Measurements from ENCODE around the gene ALPK1. TPM values are rescaled to one million over a fixed set of nuclear protein-coding genes. Genes with fewer than 3 reads are reported as not detected.
"Not testable (repeated sequence)": the region's sequence is repeated elsewhere in the genome, so short reads cannot be mapped to it uniquely, and the experiment has no call there.

Gene ALPK1
- total and polyA plus RNA-seq, 5 experiments from 2014 or later: 2.3 to 12.6 (median 4.9) TPM

DNA sequence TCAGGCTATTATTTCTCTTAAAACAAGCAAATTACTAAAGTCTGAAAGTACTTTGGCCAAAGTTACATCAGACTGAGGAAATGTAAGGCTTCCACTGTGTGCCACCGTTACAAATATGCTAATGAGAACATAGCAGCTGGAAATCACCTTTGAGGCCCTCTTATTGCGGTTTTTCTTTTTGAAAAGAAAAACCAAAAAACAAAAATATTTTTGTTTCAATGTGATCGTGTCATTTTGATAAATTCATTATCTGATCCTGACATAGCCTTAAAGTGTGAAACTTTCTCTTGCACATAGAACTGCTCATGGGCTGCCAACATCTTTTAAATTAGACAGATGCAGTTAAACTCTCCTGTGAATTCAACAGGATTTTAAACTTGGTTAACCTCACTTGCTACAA is 8.7 kb upstream of the ALPK1 start:
- no peaks in the 10 kb centered on the region for H3K9me3 Mint-ChIP-seq
- H3K4me3 Mint-ChIP-seq: peak overlapping the region in 5 of 10 donors; percentile 7 to 68 (median 42)
- H3K36me3 Mint-ChIP-seq: no peaks in the 10 kb centered on the region
- DNase-seq (peak in 1 of 10 donors; percentile 16), ATAC-seq (no peak)
- H3K27me3 Mint-ChIP-seq: no peaks in the 10 kb centered on the region
- POLR2A ChIA-PET: interaction anchor here (3.4 kb wide), 2 partner anchors 8 to 11 kb away, joined by 11 to 26 read pairs; partner anchors contain the start of gene ALPK1
- peaks cover 23 to 54% (median 41%) of the 10 kb centered on the region in 4 donors for H3K4me1 Mint-ChIP-seq
- H3K27ac Mint-ChIP-seq: peak overlapping the region in 5 of 10 donors; percentile 31 to 90 (median 61)

DNA sequence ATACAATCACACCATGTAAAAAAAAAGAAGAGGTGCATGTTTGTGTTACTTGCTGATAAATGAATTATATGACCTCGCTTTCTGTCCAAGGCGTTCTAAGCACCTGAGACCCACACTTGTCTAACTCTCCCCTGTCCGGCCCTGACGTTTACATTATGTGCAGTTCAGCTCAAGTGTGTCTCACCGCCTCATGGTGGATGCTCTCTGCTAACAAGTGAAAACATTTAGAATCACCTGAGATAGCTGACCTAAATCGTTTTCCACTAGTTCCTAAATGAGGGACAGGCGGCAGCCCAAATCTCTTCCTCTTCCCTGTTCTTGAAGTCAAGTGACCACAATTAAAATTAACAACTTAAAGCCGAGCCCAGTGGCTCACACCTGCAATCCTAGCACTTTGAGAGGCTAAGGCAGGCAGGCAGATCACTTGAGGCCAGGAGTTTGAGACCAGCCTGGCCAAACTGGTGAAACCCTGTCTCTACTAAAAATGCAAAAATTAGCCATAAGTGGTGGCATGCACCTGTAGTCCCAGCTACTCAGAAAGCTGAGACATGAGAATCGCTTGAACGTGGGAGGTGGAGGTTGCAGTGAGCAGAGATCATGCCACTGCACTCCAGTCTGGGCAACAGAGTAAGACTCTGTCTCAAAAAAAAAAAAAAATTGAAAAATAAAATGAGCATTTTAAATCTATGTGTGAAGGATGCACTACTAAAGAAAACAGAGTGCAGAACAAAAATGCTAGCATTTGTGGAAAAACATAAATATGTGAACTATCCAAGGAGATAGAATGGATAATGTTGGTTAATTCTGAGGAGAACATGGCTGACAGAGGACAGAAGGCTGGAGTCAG is 7.5 kb upstream of the ALPK1 start:
- Mint-ChIP-seq H3K4me1 (peaks cover 17 to 43% (median 31%) of the 10 kb centered on the region in 4 donors), H3K27ac (peak overlapping the region in 4 of 10 donors; percentile 34 to 87 (median 72)), H3K36me3 (no peaks in the 10 kb centered on the region), H3K27me3 (no peaks in the 10 kb centered on the region), H3K9me3 (no peaks in the 10 kb centered on the region), H3K4me3 (peak overlapping the region in 2 of 10 donors; percentile 1 to 34)
- DNase-seq: no peak
- ATAC-seq: no peak
- POLR2A ChIA-PET: interaction anchor here (1.7 kb wide), 1 partner anchor 19 kb away, joined by 4 read pairs; no protein-coding TSS in a partner anchor

DNA sequence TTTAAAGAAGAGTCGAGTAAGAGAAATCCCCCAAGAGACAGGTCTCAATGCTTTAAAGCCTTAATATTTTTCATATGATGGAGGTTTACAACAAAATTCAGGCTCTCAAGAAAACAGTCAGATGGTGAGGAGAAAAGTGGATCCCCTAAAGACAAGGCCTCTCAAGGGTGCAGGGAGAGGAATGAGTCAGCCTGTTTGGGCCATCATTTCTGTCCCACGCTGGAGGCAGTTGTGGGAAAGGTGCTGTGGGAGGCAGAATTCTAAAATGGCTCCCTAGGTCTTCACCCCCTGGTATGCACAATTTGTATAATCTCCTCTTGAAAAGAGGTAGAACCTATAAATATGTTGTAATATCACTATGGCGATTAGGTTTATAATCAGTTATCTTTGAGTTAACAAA is 6.8 kb upstream of the ALPK1 start:
- POLR2A ChIA-PET: interaction anchor here (1.7 kb wide), 1 partner anchor 19 kb away, joined by 4 read pairs; no protein-coding TSS in a partner anchor
- Mint-ChIP-seq H3K9me3 (no peaks in the 10 kb centered on the region), H3K27ac (peak overlapping the region in 2 of 10 donors; percentile 25 to 87), H3K4me3 (no peak overlapping the region), H3K4me1 (peaks cover 15 to 38% (median 26%) of the 10 kb centered on the region in 4 donors), H3K36me3 (no peaks in the 10 kb centered on the region), H3K27me3 (no peaks in the 10 kb centered on the region)
- ATAC-seq: no peak
- no peak for DNase-seq

DNA sequence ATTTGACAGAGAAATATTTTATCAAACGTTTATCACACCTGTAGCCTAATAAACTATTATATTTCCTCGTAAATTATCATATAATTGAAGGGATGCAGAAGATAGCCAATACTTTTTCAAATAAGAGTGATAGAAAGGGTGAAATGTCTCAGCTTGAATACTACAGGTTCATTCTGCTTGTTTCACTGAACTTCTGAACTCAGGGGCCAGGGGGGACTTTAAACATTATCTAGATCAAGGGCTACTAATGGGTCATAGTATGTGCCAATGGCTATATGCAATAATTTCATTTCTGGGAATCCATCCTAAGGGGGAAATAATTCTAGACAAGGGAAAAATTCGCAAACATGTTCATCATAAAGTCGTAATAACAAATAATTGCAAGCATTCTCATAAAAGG is 2.6 kb downstream of the ALPK1 start:
- H3K4me3 Mint-ChIP-seq: no peak overlapping the region
- no peaks in the 10 kb centered on the region for H3K27me3 Mint-ChIP-seq
- no peaks in the 10 kb centered on the region for H3K9me3 Mint-ChIP-seq
- peaks cover 6 to 35% (median 24%) of the 10 kb centered on the region in 4 donors for H3K4me1 Mint-ChIP-seq
- DNase-seq (no peak), ATAC-seq (no peak)
- no peaks in the 10 kb centered on the region for H3K36me3 Mint-ChIP-seq
- peak overlapping the region in 2 of 10 donors; percentile 7 to 52 for H3K27ac Mint-ChIP-seq
- POLR2A ChIA-PET: interaction anchor here (2.7 kb wide), 1 partner anchor 13 kb away, joined by 11 read pairs; the partner anchor contains the start of gene TIFA

DNA sequence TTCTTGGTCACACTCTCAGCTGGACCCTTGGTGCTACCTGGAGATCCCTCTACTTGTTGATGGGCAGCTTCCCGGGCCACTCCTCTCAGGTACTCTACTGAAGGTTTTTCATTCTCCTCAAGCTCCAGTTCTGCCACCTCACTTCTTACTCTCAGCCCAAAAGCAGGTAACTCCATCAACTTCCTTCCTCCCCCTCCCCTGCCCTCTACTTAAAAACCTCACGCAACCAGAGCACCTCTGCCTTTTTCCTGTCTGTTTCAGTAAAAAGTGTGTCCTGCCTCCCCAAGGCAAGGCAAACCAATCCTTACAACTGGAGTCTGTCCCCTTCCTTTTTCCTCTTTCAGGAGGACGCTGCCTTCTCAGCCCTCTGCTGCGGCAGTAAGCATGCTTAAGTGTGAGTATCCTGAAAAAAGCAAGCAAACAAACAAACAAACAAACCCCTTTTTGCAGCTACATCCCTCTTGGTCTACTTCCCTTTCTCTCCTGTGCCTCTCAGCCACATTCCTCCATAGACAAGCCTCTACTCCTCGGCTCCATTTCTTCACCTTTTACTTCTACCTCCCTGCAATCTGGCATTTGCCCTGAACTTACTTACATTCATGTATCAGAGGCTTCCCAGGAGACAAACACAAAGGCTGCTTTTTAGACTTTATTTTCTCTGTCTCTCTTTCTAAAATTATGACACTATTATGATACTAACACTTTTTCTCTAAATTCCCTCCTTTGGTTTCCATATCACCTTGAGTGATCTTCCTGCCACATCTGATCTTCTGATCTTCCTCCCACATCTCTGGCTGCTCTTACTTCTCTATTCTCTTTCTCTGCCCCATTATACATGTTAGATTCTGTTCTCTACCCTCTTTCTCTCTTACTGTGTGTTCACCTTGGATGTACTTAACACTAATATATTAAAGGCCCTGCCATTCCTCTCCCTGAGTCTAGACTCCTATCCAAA is 5.4 kb downstream of the ALPK1 start:
- Mint-ChIP-seq H3K27ac (no peak overlapping the region), H3K4me3 (no peak overlapping the region), H3K36me3 (peaks cover 0 to 2% (median 0%) of the 10 kb centered on the region in 3 donors), H3K9me3 (no peaks in the 10 kb centered on the region), H3K4me1 (peaks cover 8 to 27% (median 23%) of the 10 kb centered on the region in 4 donors), H3K27me3 (no peaks in the 10 kb centered on the region)
- peak; percentile 87 to 90 for ATAC-seq
- DNase-seq: peak in 2 of 10 donors; percentile 37 to 43
- POLR2A ChIA-PET: interaction anchor here (1.1 to 2.3 kb wide), 2 partner anchors 9 to 16 kb away, joined by 3 to 17 read pairs; partner anchors contain the start of gene TIFA

DNA sequence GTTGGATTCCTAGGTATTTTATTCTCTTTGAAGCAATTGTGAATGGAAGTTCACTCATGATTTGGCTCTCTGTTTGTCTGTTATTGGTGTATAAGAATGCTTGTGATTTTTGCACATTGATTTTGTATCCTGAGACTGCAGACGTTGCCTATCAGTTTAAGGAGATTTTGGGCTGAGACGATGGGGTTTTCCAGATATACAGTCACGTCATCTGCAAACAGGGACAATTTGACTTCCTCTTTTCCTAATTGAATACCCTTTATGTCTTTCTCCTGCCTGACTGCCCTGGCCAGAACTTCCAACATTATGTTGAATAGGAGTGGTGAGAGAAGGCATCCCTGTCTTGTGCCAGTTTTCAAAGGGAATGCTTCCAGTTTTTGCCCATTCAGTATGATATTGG is 8.3 kb downstream of the ALPK1 start:
- not testable (repeated sequence) for ATAC-seq, DNase-seq, H3K27ac Mint-ChIP-seq, H3K27me3 Mint-ChIP-seq, H3K36me3 Mint-ChIP-seq, H3K4me3 Mint-ChIP-seq, H3K9me3 Mint-ChIP-seq
- peaks cover 11 to 31% (median 25%) of the 10 kb centered on the region in 4 donors for H3K4me1 Mint-ChIP-seq
- POLR2A ChIA-PET: interaction anchor here (1.1 kb wide), 1 partner anchor 19 kb away, joined by 3 read pairs; the partner anchor contains the start of gene TIFA

DNA sequence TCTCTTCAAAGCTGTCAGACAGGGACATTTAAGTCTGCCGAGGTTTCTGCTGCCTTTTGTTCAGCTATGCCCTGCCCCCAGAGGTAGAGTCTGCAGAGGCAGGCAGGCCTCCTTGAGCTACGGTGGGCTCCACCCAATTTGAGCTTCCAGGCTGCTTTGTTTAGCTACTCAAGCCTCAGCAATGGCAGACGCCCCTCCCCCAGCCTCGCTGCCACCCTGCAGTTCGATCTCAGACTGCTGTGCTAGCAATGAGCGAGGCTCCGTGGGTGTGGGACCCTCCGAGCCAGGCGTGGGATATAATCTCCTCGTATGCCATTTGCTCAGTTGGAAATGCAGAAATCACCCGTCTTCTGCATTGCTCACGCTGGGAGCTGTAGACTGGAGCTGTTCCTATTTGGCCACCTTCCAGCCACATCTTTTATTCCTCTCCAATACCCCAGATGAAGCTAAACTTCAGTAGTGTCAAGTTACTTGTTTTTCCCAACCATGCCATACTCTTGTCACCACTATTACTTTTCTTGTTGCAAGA is 12.2 kb downstream of the ALPK1 start:
- POLR2A ChIA-PET: interaction anchor here (1.1 to 3.1 kb wide), 7 partner anchors 11 to 328 kb away, joined by 3 to 33 read pairs (median 6); partner anchors contain the start of genes ALPK1, AP1AR, LARP7 and TIFA
- H3K36me3 Mint-ChIP-seq, H3K27me3 Mint-ChIP-seq, H3K9me3 Mint-ChIP-seq: not testable (repeated sequence)
- Mint-ChIP-seq H3K4me3 (peak overlapping the region; percentile 72 to 93 (median 87)), H3K4me1 (peaks cover 13 to 33% (median 27%) of the 10 kb centered on the region in 4 donors), H3K27ac (peak overlapping the region; percentile 86 to 98 (median 95))
- ATAC-seq (peak; percentile 74 to 84), DNase-seq (peak; percentile 37 to 88 (median 71))

DNA sequence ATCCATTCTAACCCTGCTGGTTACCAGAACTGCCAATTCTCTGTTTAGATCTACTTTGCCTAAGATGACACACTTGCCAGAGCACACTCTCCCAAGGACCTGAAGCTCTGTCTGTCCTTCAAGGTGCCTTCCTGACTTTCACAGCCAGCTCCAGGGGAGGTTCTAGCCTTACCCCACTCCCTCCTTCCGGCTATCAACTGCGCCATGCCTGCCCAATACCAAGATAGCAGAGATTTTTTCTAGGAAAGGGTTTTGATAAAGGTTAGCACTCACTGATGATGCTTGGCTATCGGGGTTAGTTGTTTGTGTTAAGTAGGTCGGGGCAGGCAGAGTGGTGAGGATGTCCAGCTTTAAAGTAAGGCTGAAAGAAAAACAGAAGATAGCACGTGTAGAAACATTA is 14.3 kb downstream of the ALPK1 start:
- POLR2A ChIA-PET: interaction anchor here (0.6 to 1.1 kb wide), 2 partner anchors 8 to 226 kb away, joined by 3 read pairs; no protein-coding TSS in a partner anchor
- Mint-ChIP-seq H3K4me1 (peaks cover 13 to 33% (median 27%) of the 10 kb centered on the region in 4 donors), H3K27me3 (no peaks in the 10 kb centered on the region), H3K27ac (peak overlapping the region in 1 of 10 donors; percentile 22), H3K4me3 (no peak overlapping the region), H3K36me3 (peaks cover 0 to 7% (median 5%) of the 10 kb centered on the region in 3 donors), H3K9me3 (no peaks in the 10 kb centered on the region)
- ATAC-seq: no peak
- no peak for DNase-seq

DNA sequence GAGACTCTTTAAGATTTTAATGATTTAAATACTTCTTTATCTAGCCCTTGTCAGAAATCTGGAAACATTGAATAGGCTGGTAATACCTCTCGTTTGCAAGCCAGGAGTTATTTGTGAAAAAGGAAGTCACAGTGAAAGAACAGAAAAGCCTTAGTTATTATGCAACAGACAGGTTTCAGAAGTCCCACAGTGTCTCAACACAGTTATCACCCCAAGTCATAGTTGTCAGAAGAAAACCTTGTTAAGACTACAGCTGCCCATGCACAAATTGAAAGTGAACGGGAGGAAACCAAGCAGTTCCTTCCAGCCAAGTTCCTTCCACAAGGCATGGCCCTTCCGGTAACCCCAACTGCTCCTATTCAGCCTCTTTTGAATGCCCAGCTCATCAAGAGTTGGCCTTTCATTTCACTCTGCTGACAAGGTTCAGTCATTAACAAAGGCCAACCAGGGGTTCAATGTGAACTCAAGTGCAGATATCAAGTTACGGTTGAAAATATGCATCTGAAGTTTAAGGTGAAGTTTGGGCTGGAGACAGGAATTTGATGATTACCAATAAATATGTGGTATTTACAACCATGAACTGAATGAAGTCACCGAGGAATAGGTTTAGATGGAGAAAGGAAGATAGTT is 15.6 kb downstream of the ALPK1 start:
- no peak for ATAC-seq
- H3K4me1 Mint-ChIP-seq: peaks cover 11 to 24% (median 23%) of the 10 kb centered on the region in 4 donors
- peak overlapping the region in 3 of 10 donors; percentile 16 to 76 (median 43) for H3K27ac Mint-ChIP-seq
- no peak for DNase-seq
- no peak overlapping the region for H3K4me3 Mint-ChIP-seq
- peaks cover 0 to 13% (median 10%) of the 10 kb centered on the region in 3 donors for H3K36me3 Mint-ChIP-seq
- no peaks in the 10 kb centered on the region for H3K9me3 Mint-ChIP-seq
- no peaks in the 10 kb centered on the region for H3K27me3 Mint-ChIP-seq
- POLR2A ChIA-PET: interaction anchor here (1.1 kb wide), 1 partner anchor 26 kb away, joined by 3 read pairs; no protein-coding TSS in a partner anchor

DNA sequence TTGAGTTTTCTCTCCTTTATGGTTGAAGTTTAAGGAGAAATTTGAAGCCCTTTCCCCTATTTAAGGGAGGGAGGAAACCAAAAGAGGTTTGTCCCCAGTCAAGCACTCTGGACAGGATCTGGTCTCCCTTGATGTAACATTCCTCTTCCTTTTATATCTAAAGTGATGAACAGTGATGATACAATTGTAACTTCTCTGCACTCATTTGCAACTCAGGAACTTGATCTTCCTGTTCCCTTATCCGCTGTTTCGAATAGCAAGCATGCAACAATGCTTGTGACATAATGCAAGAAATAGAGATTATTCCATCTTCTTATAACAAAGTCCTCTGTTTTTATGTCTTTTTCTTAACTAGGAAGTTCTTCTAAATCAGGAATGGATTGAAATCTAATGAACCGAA is 18.3 kb downstream of the ALPK1 start:
- POLR2A ChIA-PET: no interaction called here
- no peak for DNase-seq
- H3K4me1 Mint-ChIP-seq: peaks cover 5 to 13% (median 8%) of the 10 kb centered on the region in 4 donors
- H3K4me3 Mint-ChIP-seq: no peak overlapping the region
- no peak for ATAC-seq
- no peaks in the 10 kb centered on the region for H3K9me3 Mint-ChIP-seq
- no peaks in the 10 kb centered on the region for H3K27me3 Mint-ChIP-seq
- no peak overlapping the region for H3K27ac Mint-ChIP-seq
- H3K36me3 Mint-ChIP-seq: peaks cover 0 to 13% (median 12%) of the 10 kb centered on the region in 3 donors

DNA sequence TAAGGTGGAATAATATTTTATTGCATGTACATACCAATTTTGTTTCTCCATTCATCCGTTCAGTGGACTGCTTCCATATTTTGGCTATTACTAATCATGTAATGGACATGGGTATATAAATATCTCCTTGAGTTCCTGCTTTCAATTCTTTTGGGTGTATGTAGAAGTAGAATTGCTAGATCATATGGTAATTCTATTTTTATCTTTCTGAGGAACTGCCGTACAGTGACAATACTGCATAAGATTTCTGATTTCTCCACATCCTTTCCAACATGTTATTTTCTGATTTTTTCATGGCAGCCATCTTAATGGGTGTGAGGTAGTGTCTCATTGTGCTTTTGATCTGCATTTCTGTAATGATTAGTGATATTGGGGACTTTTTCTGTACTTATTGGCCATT is 19.2 kb downstream of the ALPK1 start:
- POLR2A ChIA-PET: no interaction called here
- DNase-seq (no peak), ATAC-seq (no peak)
- H3K27me3 Mint-ChIP-seq: no peaks in the 10 kb centered on the region
- H3K27ac Mint-ChIP-seq: no peak overlapping the region
- H3K4me1 Mint-ChIP-seq: peaks cover 6 to 12% (median 10%) of the 10 kb centered on the region in 4 donors
- H3K9me3 Mint-ChIP-seq: no peaks in the 10 kb centered on the region
- peaks cover 0 to 13% (median 12%) of the 10 kb centered on the region in 3 donors for H3K36me3 Mint-ChIP-seq
- H3K4me3 Mint-ChIP-seq: no peak overlapping the region

Measured in naive thymus-derived CD8-positive, alpha-beta T cell (primary cell).